Measurements from ENCODE around the gene CENPS. TPM values are rescaled to one million over a fixed set of nuclear protein-coding genes. Genes with fewer than 3 reads are reported as not detected.
"Not testable (repeated sequence)": the region's sequence is repeated elsewhere in the genome, so short reads cannot be mapped to it uniquely, and the experiment has no call there.

The CENPS gene
- total RNA-seq, 2 experiments from 2014 or later, result 18.1 to 22.8 TPM

DNA sequence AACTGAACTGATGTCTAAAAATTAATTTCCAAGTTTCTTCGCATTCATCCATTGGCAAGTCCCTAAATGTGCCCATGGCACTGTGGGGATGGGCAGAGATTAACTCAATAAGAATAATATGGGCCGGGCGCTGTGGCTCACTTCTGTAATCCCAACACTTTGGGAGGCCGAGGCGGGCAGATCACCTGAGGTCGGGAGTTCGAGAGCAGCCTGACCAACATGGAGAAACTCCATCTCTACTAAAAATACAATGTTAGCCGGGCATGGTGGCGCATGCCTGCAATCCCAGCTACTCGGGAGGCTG, 44.0 kb downstream of the CENPS start:
- H3K36me3 Mint-ChIP-seq (ENCODE audit: low read depth); POLR2A ChIA-PET: not testable (repeated sequence)
- intact Hi-C loops (cut with DNase I, micrococcal nuclease), result loop anchor here (1.0 to 10.0 kb wide), 10 partner anchors 21 to 1331 kb away; partner anchors contain the start of genes CLCN6 (in 1 of the 2), KIF1B (in 1 of the 2), MTHFR (in 1 of the 2) and MTOR (in 1 of the 2)

DNA sequence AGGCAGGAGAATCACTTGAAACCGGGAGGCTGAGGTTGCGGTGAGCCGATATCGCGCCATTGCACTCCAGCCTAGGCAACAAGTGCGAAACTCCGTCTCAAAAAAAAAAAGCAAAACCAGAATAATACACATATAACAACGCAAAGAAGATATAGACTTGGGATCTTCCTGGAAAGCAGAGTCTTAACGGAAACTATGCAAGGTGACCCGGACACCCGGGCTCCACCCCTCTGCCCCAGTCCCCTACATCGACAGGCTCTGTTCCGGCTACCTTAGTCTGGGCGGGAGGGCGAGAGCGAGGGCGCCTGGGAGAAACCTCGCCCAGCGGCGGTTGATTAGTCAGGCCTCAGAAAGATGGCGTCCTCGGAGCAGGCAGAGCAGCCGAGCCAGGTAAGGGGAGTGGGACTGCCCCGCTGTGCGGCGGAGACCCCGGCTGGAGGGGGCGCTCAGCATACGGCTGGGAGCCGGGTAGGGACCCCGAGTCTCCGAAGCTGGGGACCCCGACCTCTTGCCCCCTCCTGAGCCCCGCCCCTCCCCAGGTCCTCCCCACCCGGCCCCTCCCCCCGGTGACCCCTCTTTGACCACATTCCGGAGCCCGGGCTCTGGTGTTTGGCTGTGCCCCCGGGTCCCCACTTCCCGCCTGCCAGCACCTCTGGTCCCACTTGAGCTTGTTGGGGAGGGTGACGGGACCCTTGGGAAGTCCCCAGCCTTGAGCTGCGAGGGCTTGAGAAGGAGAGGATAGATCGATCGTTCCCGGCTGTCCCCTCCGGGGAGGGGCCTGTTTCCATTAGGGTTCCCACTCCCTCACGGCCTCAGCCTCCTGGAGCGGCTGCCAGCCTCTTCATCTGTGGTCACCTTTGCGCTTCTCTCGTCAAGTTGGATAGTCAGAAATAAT, 44.6 kb downstream of the CENPS start, which contains the start of gene PEX14:
PEX14 (plus strand) TSS at position 338 of the 895 bp plus-strand sequence; CDS start at position 355, 17 bp downstream.
- DNase-seq (peak; percentile 95), ATAC-seq (peak; percentile 87)
- Mint-ChIP-seq H3K4me1 (peaks cover 40% of the 10 kb centered on the region), H3K4me3 (peak within 1 kb of the TSS; percentile 99), H3K36me3 (ENCODE audit: low read depth) (no peaks in the 10 kb centered on the region), H3K27me3 (no peaks in the 10 kb centered on the region), H3K27ac (peak within 1 kb of the TSS; percentile 91), H3K9me3 (ENCODE audit: low read depth) (no peaks in the 10 kb centered on the region)
- intact Hi-C loops (cut with DNase I, micrococcal nuclease), result loop anchor here (1.0 to 10.0 kb wide), 10 partner anchors 20 to 1330 kb away; partner anchors contain the start of genes CLCN6 (in 1 of the 2), KIF1B (in 1 of the 2), MTHFR (in 1 of the 2) and MTOR (in 1 of the 2)
- ChIA-PET POLR2A (no interaction called here), CTCF (interaction anchor here (0.8 kb wide), 1 partner anchor 403 kb away, joined by 3 read pairs; no protein-coding TSS in a partner anchor)

More for the DNA sequence above, 44.0 kb downstream of the CENPS start:
- not testable (repeated sequence) for H3K27me3 Mint-ChIP-seq; ATAC-seq; DNase-seq; H3K9me3 Mint-ChIP-seq (ENCODE audit: low read depth)
- CTCF ChIA-PET, result interaction anchor here (1.1 kb wide), 1 partner anchor 36 kb away, joined by 3 read pairs; no protein-coding TSS in a partner anchor
- Mint-ChIP-seq H3K27ac (peak overlapping the region; percentile 91), H3K4me3 (peak overlapping the region; percentile 99), H3K4me1 (peaks cover 37% of the 10 kb centered on the region)

DNA sequence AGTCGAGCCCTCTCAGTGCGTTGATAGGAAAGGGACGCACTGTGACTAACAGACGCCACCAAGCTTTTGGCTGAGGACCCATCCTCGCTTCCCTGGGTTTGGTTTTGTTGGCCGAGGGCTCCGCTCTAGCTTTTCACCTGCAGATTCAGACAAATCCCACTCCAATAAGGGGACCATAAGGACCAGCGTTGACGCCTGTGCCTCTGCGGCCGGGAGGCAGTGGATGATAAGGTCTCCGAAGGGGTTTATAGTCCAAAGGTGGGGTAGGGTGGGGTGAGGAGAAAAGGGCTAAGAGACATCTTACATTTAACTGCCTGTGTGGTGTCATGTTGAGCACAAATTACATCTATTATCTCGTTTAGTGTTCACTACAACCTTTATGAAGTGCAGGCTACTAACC, 45.3 kb downstream of the CENPS start:
- H3K9me3 Mint-ChIP-seq (ENCODE audit: low read depth), result no peaks in the 10 kb centered on the region
- peak overlapping the region; percentile 90 for H3K27ac Mint-ChIP-seq
- ATAC-seq, result peak; percentile 0
- peaks cover 40% of the 10 kb centered on the region for H3K4me1 Mint-ChIP-seq
- CTCF ChIA-PET, result interaction anchor here (0.8 kb wide), 1 partner anchor 403 kb away, joined by 3 read pairs; no protein-coding TSS in a partner anchor
- no peaks in the 10 kb centered on the region for H3K36me3 Mint-ChIP-seq (ENCODE audit: low read depth)
- H3K27me3 Mint-ChIP-seq, result no peaks in the 10 kb centered on the region
- POLR2A ChIA-PET, result no interaction called here
- DNase-seq, result no peak
- intact Hi-C loops (cut with DNase I, micrococcal nuclease), result loop anchor here (2.0 to 10.0 kb wide), 4 partner anchors 19 to 1329 kb away; partner anchors contain the start of genes CLCN6 (in 1 of the 2), MTHFR (in 1 of the 2), MTOR (in 1 of the 2) and PGD (in 1 of the 2)
- H3K4me3 Mint-ChIP-seq, result peak overlapping the region; percentile 99

DNA sequence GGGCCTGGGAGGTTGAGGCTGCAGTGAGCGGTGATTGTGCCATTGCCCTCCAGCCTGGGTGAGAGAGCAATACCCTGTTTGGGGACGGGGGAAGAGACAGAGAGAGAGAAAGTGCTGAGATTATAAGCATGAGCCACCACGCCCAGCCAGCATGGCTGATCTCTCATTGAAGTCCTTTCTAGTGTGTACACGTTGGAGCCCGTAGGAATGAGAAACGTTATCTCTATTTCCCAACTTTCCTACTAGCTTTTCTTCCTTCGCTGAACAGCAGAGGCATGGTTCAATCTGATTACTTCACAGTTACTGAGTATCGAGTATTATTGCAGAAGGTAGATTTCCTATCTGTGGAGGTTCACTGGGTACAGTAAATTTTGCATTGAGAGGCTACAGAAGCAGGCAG, 49.1 kb downstream of the CENPS start:
- no peak for DNase-seq
- Mint-ChIP-seq H3K27ac (no peak overlapping the region), H3K4me1 (peaks cover 25% of the 10 kb centered on the region), H3K36me3 (ENCODE audit: low read depth) (no peaks in the 10 kb centered on the region), H3K4me3 (no peak overlapping the region), H3K27me3 (no peaks in the 10 kb centered on the region), H3K9me3 (ENCODE audit: low read depth) (no peaks in the 10 kb centered on the region)
- intact Hi-C loops (cut with DNase I, micrococcal nuclease), result loop anchor here (10.0 kb wide), 2 partner anchors 84 to 1326 kb away; partner anchors contain the start of genes CLCN6 (in 1 of the 2), MTHFR (in 1 of the 2) and PGD (in 1 of the 2)
- CTCF ChIA-PET, result interaction anchor here (2.3 kb wide), 1 partner anchor 16 kb away, joined by 17 read pairs; no protein-coding TSS in a partner anchor
- POLR2A ChIA-PET, result no interaction called here
- no peak for ATAC-seq

DNA sequence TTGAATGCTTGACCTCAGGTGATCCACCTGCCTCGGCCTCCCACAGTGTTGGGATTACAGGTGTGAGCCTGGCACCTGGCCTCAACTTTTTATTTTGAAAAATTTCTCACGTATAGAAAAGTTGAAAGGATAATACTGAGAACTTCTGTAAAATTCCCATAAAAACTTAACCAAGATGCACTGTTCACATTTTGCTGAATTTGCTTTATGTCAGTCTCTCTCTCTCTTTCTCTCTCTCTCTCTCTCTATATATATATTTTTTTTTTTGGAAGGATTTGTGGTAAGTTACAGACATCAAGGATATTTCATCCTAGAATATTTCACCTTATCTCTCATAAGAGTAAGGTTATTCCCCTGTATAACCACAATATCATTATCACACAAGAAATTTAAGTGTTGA, 50.4 kb downstream of the CENPS start:
- Mint-ChIP-seq H3K4me3 (no peak overlapping the region), H3K27ac (no peak overlapping the region), H3K9me3 (ENCODE audit: low read depth) (no peaks in the 10 kb centered on the region), H3K27me3 (no peaks in the 10 kb centered on the region), H3K4me1 (peaks cover 21% of the 10 kb centered on the region), H3K36me3 (ENCODE audit: low read depth) (peaks cover 3% of the 10 kb centered on the region)
- intact Hi-C loops (cut with DNase I, micrococcal nuclease), result no loop called here
- no peak for ATAC-seq
- POLR2A ChIA-PET, result no interaction called here
- CTCF ChIA-PET, result no interaction called here
- no peak for DNase-seq

DNA sequence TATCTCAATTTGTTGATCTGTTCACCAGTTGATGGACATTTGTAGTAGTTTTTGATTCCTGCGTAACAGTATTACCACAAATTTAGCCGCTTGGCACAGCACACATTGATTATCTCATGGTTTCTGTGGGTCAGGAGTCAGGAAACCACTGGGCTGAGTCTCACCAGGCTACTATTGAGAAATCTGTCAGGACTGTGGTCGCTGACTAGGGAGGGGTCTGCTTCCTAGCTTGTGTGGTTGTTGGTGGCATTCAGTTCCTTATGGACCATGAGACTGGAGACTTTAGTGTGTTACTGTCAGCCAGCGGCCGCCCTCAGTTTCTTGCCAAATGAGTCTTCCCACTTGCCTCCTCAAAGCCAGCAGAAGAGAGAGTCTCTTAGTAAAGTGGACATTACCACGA, 54.3 kb downstream of the CENPS start:
- DNase-seq, result no peak
- POLR2A ChIA-PET, result no interaction called here
- Mint-ChIP-seq H3K36me3 (ENCODE audit: low read depth) (peaks cover 7% of the 10 kb centered on the region), H3K27me3 (no peaks in the 10 kb centered on the region), H3K4me1 (peaks cover 6% of the 10 kb centered on the region), H3K27ac (no peak overlapping the region), H3K9me3 (ENCODE audit: low read depth) (no peaks in the 10 kb centered on the region), H3K4me3 (no peak overlapping the region)
- CTCF ChIA-PET, result interaction anchor here (3.4 kb wide), 1 partner anchor 10 kb away, joined by 26 read pairs; no protein-coding TSS in a partner anchor
- no peak for ATAC-seq
- intact Hi-C loops (cut with DNase I, micrococcal nuclease), result no loop called here

DNA sequence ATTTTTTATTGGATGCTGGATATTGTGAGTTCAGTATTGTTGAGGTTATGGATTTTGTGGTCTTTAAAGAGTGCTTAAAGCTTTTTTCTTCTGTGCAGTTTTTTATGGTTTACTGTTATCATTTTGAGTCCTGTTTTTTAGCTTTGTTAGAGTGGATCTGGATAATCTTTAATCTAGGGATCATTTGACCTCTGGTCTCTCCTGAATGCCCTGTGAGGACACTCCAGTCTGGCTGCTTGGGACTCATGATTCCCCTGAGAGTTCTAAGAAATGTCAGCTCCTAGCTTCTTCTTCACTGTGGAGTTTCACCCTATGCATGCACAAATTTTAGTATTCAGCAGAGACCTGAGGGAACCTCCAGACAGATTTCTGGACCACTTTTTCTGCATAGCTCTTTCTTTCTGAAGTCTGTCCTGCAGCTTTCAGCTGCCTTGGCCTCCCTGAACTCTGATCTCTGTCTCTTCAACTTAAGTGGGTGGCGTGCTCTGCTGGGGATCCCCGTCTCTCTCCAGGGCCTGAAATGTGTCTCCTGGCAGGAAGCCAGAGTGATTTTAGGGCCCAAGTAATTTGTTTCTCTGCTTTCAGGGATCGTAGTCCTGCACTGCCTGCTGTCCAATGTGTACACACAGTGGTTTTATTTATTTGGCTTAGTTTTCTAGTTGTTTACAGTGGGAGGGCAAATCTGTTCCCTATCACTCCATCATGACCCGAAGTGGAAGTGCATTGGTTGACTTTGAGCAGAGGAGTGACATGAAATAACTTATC, 59.2 kb downstream of the CENPS start:
- Mint-ChIP-seq H3K4me1 (peaks cover 14% of the 10 kb centered on the region), H3K27me3 (no peaks in the 10 kb centered on the region), H3K9me3 (ENCODE audit: low read depth) (no peaks in the 10 kb centered on the region), H3K4me3 (no peak overlapping the region), H3K36me3 (ENCODE audit: low read depth) (peaks cover 12% of the 10 kb centered on the region), H3K27ac (no peak overlapping the region)
- peak; percentile 34 for DNase-seq
- CTCF ChIA-PET, result interaction anchor here (0.7 to 0.9 kb wide), 3 partner anchors 18 to 61 kb away, joined by 3 to 4 read pairs (median 4); no protein-coding TSS in a partner anchor
- peak; percentile 55 for ATAC-seq
- intact Hi-C loops (cut with DNase I, micrococcal nuclease), result no loop called here
- POLR2A ChIA-PET, result no interaction called here

DNA sequence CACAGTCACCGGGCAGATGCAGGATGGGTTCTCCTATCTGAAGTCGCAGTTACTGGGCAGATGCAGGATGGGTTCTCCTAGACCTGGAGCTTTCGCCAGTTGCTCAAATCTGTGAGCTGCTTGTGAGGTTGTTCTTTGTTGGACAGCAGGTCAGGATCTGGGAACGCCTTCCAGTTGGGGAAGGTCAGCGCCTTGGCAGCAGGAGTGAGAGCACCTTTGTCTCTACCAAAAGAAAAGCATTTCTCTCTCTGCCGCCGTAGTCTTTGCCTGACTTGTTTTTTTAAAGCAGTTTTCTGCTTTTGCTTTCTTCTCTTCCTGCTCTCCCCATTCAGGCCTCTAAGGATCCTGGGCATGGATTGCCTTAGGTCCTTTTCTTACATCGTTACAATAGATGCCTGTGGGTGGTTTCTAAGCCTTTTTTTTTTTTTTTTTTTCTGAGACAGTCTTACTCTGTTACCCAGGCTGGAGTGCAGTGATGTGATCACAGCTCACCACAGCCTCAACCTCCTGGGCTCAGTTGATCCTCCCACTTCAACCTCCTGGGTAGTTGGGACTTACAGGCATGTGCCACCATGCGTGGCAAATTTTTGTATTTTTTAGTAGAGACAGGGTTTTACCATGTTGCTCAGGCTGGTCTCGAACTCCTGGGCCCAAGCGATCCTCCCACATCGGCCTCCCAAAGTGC, 60.2 kb downstream of the CENPS start:
- H3K36me3 Mint-ChIP-seq (ENCODE audit: low read depth), result peaks cover 11% of the 10 kb centered on the region
- peaks cover 23% of the 10 kb centered on the region for H3K4me1 Mint-ChIP-seq
- H3K4me3 Mint-ChIP-seq, result no peak overlapping the region
- ATAC-seq (no peak), DNase-seq (no peak)
- no peak overlapping the region for H3K27ac Mint-ChIP-seq
- POLR2A ChIA-PET, result no interaction called here
- CTCF ChIA-PET, result interaction anchor here (0.9 kb wide), 1 partner anchor 62 kb away, joined by 4 read pairs; no protein-coding TSS in a partner anchor
- H3K27me3 Mint-ChIP-seq, result no peaks in the 10 kb centered on the region
- no peaks in the 10 kb centered on the region for H3K9me3 Mint-ChIP-seq (ENCODE audit: low read depth)
- intact Hi-C loops (cut with DNase I, micrococcal nuclease), result no loop called here

Other genes starting within 250 kb of the CENPS start
- 10 to 100 TPM; 12.3 to 13.5 TPM for gene KIF1B, start 219.9 kb upstream of the CENPS start, total RNA-seq
- 10 to 100 TPM; 91.6 to 93.7 TPM for gene PGD, start 31.4 kb upstream of the CENPS start, total RNA-seq
- under 1 TPM in 1 of 2 experiments, not detected in 1; 0.16 TPM for gene CORT, start 19.6 kb downstream of the CENPS start, total RNA-seq
- gene DFFA, start 42.1 kb downstream of the CENPS start, total RNA-seq, result 10 to 100 TPM; 45.7 to 46.4 TPM
- gene PEX14, start 44.5 kb downstream of the CENPS start, total RNA-seq, result 10 to 100 TPM; 16.3 to 25.1 TPM

All from activated CD4-positive, alpha-beta T cell treated with anti-CD3 and anti-CD28 coated beads for 36 hours (primary cell).